GM12878 (cell line): ENCODE data around the gene SOX10. TPM values are rescaled to one million over a fixed set of nuclear protein-coding genes. Genes with fewer than 3 reads are reported as not detected.

Source experiments
- ATAC-seq: fragments of 200-7000 bp; cut with Tn5 transposase; 3 replicates; pipeline ENCODE4 v1.9.1; 2020; ENCODE audit warnings: mild to moderate bottlenecking, moderate library complexity
- BruUV-seq: library from RNA; stranded (reverse); fragments of 400-500 nt; replicated peaks from 2 replicates; lab custom pipeline; 2021; lab: Mats Ljungman, UMichigan
- CTCF ChIA-PET: fragments of 300-600 bp; sonication (Branson Sonifier 250); formaldehyde crosslinking; extraction: SDS; loops from one replicate; lab custom pipeline; 2021; ENCODE audit warnings: inconsistent platforms; lab: Yijun Ruan, JAX
- POLR2A ChIA-PET: fragments of 350-600 bp; formaldehyde crosslinking; extraction: SDS; loops from one replicate; lab custom pipeline; 2021; ENCODE audit warnings: inconsistent platforms; lab: Charles Lee
- RAD21 ChIA-PET: fragments of 300-600 bp; sonication (Branson Sonifier 250); formaldehyde crosslinking; loops from one replicate; lab custom pipeline; 2023; ENCODE audit warnings: antibody characterized with exemption; ENCODE audit not compliant: unreplicated experiment; lab: Charles Lee
- SMC1A ChIA-PET: fragments of 300-600 bp; sonication (Branson Sonifier 250); formaldehyde crosslinking; loops from one replicate; lab custom pipeline; 2023; ENCODE audit not compliant: unreplicated experiment, uncharacterized antibody; lab: Charles Lee
- DNase-seq: peaks from one replicate; pipeline ENCODE4 v3.0.0-alpha.2; 2011; ENCODE audit warnings: low read depth, low spot score
- FAIRE-seq: peaks from 3 replicates; lab custom pipeline; 2011; peaks lifted over from hg19 to GRCh38; lab: Jason Lieb, UNC
- H2AFZ ChIP-seq: 2 replicates; pipeline ENCODE4 v1.6.0; 2011; ENCODE audit warnings: low read depth, low read length, control low read depth; ENCODE audit not compliant: control insufficient read depth
- H3K27ac ChIP-seq: 2 replicates; pipeline ENCODE4 v1.5.1; 2011; ENCODE audit warnings: control low read depth; ENCODE audit not compliant: control insufficient read depth, insufficient read depth
- H3K27me3 ChIP-seq, 2 experiments: replicated peaks in 1 of 2; 2 replicates each; pipeline versions ENCODE4 v1.6.0 to v1.6.1; 2011; ENCODE audit warnings: low read length in 1 of 2; ENCODE audit not compliant: control insufficient read depth in 2 of 2, insufficient read depth in 2 of 2
- H3K36me3 ChIP-seq, 2 experiments: 2 replicates each; pipeline ENCODE4 v1.5.1; 2011; ENCODE audit warnings: low read length in 1 of 2; ENCODE audit not compliant: control insufficient read depth in 2 of 2, insufficient read depth in 2 of 2
- H3K4me1 ChIP-seq: 2 replicates; pipeline ENCODE4 v1.6.1; 2011; ENCODE audit warnings: mild to moderate bottlenecking, low read length, moderate library complexity, mixed read lengths; ENCODE audit not compliant: control insufficient read depth, insufficient read depth
- H3K4me2 ChIP-seq: 2 replicates; pipeline ENCODE4 v1.6.0; 2011; ENCODE audit warnings: control low read depth; ENCODE audit not compliant: control insufficient read depth, insufficient read depth
- H3K4me3 ChIP-seq: fragments of 200-600 bp; sonication (generic); 2 replicates; pipeline ENCODE4 v1.5.1; 2016
- H3K79me2 ChIP-seq: 2 replicates; pipeline ENCODE4 v1.6.0; 2011; ENCODE audit warnings: low read length; ENCODE audit not compliant: control insufficient read depth, insufficient read depth
- H3K9ac ChIP-seq: 2 replicates; pipeline ENCODE4 v1.8.0; 2011; ENCODE audit warnings: low read length, control low read depth, mixed read lengths; ENCODE audit not compliant: control insufficient read depth, insufficient read depth
- H3K9me3 ChIP-seq: replicated peaks from 3 replicates; pipeline ENCODE4 v1.5.1; 2011; ENCODE audit warnings: mild to moderate bottlenecking, low read length; ENCODE audit not compliant: control insufficient read depth, insufficient read depth
- H4K20me1 ChIP-seq: 2 replicates; pipeline ENCODE4 v1.6.0; 2011; ENCODE audit not compliant: control insufficient read depth, insufficient read depth
- CBX5 ChIP-seq: sonication (generic); IDR thresholded peaks from 2 replicates; pipeline ENCODE4 v1.6.1; 2016; ENCODE audit warnings: low read depth, moderate library complexity, mild to moderate bottlenecking, inconsistent platforms
- IKZF2 ChIP-seq, 2 experiments: fragments of 450-650 bp; IDR thresholded peaks; 2 replicates each; pipeline ENCODE4 v1.6.1; 2017; ENCODE audit warnings: mild to moderate bottlenecking in 2 of 2, moderate library complexity in 2 of 2
- KAT2A ChIP-seq: conservative IDR thresholded peaks from 2 replicates; pipeline ENCODE4 v1.6.1; 2011; ENCODE audit warnings: low read depth, low read length; ENCODE audit not compliant: control insufficient read depth
- NR2F1 ChIP-seq: fragments of 450-650 bp; conservative IDR thresholded peaks from 2 replicates; pipeline ENCODE4 v1.6.1; 2017; ENCODE audit warnings: mild to moderate bottlenecking
- PML ChIP-seq: IDR thresholded peaks from 2 replicates; pipeline ENCODE4 v1.6.1; 2012; ENCODE audit warnings: low read length, inconsistent platforms
- POLR2AphosphoS5 ChIP-seq: IDR thresholded peaks from 2 replicates; pipeline ENCODE4 v1.6.1; 2011; ENCODE audit warnings: mild to moderate bottlenecking, low read length, inconsistent platforms
- RAD51 ChIP-seq: fragments of 450-650 bp; IDR thresholded peaks from 2 replicates; pipeline ENCODE4 v1.6.1; 2016; ENCODE audit warnings: moderate library complexity, mild to moderate bottlenecking, inconsistent platforms
- RFX5 ChIP-seq: IDR thresholded peaks from 2 replicates; pipeline ENCODE4 v1.6.1; 2011; ENCODE audit warnings: low read depth, low read length, improper control_type of control experiment
- SIX5 ChIP-seq: IDR thresholded peaks from 2 replicates; pipeline ENCODE4 v1.6.1; 2011; ENCODE audit warnings: mild to moderate bottlenecking, low read depth, low read length, moderate library complexity; ENCODE audit not compliant: severe bottlenecking
- SMC3 ChIP-seq: IDR thresholded peaks from 2 replicates; pipeline ENCODE4 v1.6.1; 2011; ENCODE audit warnings: low read length, improper control_type of control experiment, borderline replicate concordance
- SREBF2 ChIP-seq: IDR thresholded peaks from 2 replicates; pipeline ENCODE4 v1.6.1; 2012; ENCODE audit warnings: mild to moderate bottlenecking, low read length
- WGBS: methylation state at CpG from one replicate; pipeline ENCODE4 v1.1.6; 2016; ENCODE audit warnings: low lambda C conversion rate; ENCODE audit not compliant: insufficient replicate concordance, insufficient coverage; ENCODE audit errors: missing lambda C conversion rate; 5-methylcytosine and 5-hydroxymethylcytosine counted together
- in situ Hi-C: fragments of 300-500 bp; cut with MboI; formaldehyde crosslinking; loops from 9 replicates; pipeline ENCODE4 v1.14.3; 2018; ENCODE audit warnings: mixed read lengths
- intact Hi-C: fragments of 100-400 bp; cut with micrococcal nuclease; formaldehyde crosslinking; loops from one replicate; pipeline ENCODE4 v1.14.2; 2022; ENCODE audit not compliant: unreplicated experiment
- polyA plus RNA-seq, 11 experiments: library from polyadenylated mRNA; depleted of rRNA in 4 of 11; unstranded in 6 of 11; stranded (reverse) in 5 of 11; fragments of >200 nt; fragmentation: Nextera tagmentation in 4 of 11; fragmentation: Illumina TruSeq in 1 of 11; extraction: Ambion mirVana in 4 of 11; extraction: Trizol in 1 of 11; gene quantifications; 1 replicate in 1 of 11; 2 replicates in 10 of 11; pipeline versions ENCODE4 v1.2.1 to v1.2.3, GENCODE V29; 2011 to 2016; ENCODE audit warnings: inconsistent platforms in 2 of 11, missing spikeins in 2 of 11, low read depth in 1 of 11
- total RNA-seq, 4 experiments: library from RNA; depleted of rRNA in 3 of 4; stranded (reverse); fragments of >200 nt in 3 of 4; fragmentation: Illumina TruSeq in 1 of 4; extraction: Trizol in 1 of 4; gene quantifications; 2 replicates each; pipeline versions ENCODE4 v1.2.1 to v1.2.3, GENCODE V29; 2013 to 2021
- TF ChIP-seq, protein P1 (sequence below): fragments of 450-650 bp; IDR thresholded peaks from 2 replicates; pipeline ENCODE4 v1.6.1; 2017; ENCODE audit warnings: antibody characterized with exemption, mild to moderate bottlenecking, moderate library complexity
- TF ChIP-seq, protein P2 (sequence below): IDR thresholded peaks from 2 replicates; pipeline ENCODE4 v1.6.1; 2011; ENCODE audit warnings: mild to moderate bottlenecking, low read depth, low read length, moderate library complexity; ENCODE audit not compliant: insufficient replicate concordance

Gene SOX10
- total and polyA plus RNA-seq, 10 of the 15 experiments (the other 5 are each of a cell fraction or from before 2014, with no cell fraction given), result 0.05 TPM; not detected in 9

DNA sequence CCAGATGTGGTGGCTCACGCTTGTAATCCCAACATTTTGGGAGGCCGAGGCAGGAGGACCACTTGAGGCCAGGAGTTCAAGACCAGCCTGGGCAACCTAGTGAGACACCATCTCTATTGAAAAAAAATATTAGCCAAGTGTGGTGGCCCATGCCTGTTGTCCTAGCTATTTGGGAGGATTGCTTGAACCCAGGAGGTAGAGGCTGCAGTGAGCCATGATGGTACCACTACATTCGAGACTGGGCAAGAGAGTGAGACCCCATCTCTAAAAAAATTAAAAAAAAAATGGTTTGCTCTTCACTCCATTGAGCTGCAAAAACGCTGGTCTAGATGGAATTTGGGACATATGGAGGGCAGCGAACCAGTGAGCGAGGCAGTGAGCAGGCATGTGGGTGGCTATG is 21.6 kb upstream of the SOX10 start:
- intact Hi-C loops, result no loop called here
- Histone ChIP-seq H3K4me3 (no peak overlapping the region), H3K4me2 (no peak overlapping the region), H3K9ac (no peak overlapping the region), H3K4me1 (no peaks in the 10 kb centered on the region), H3K27ac (no peak overlapping the region), H3K36me3 (no peaks in the 10 kb centered on the region), H4K20me1 (no peaks in the 10 kb centered on the region), H3K27me3 (no peaks in the 10 kb centered on the region), H3K79me2 (no peaks in the 10 kb centered on the region), H2AFZ (no peak overlapping the region), H3K9me3 (no peaks in the 10 kb centered on the region)
- DNase-seq (no peak), ATAC-seq (no peak), FAIRE-seq (no peak)
- no TSS peak for BruUV-seq
- TF ChIP-seq POLR2AphosphoS5 (no peak), RAD51 (no peak), CBX5 (no peak)
- RAD21 ChIA-PET, result interaction anchor here (0.5 to 1.1 kb wide), 2 partner anchors 46 to 407 kb away, joined by 3 to 4 read pairs; no protein-coding TSS in a partner anchor
- in situ Hi-C loops, result no loop called here
- CTCF ChIA-PET, result interaction anchor here (0.6 kb wide), 1 partner anchor 413 kb away, joined by 3 read pairs; no protein-coding TSS in a partner anchor
- POLR2A ChIA-PET, result no interaction called here
- SMC1A ChIA-PET, result no interaction called here
- WGBS, result 39% methylated on average over 6 of the region's 6 CpGs

DNA sequence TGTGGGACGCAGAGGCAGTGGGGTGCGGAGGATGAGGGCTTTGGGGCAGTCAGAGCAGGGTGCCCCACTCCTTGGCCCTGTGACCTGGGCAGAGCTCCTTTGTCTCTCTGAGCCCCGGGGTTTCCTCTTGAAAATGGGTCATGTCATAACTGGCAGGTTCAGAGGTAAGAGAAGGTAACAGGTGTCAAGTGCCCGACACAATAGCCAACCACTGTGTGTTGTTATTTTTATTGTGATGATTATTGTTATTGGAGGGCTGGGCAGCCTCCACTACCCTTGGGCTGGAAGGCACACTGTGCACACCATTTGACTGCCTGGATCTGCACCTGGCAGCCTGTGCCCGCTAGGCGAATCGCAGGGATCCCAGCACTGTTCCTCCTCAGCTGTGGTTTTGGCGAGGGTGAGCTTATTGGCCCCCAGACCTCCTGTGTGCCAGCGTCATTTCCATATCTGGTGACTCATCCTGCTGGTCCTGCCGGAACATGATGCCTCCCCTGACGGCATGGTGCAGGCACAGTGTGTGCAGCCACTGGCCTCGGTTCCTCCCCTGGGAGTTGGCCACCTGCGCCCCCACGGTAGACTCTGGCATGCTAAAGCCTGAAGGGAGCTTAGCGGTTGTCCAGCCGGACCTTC is 15.4 kb upstream of the SOX10 start:
- WGBS, result 25% methylated on average over 16 of the region's 16 CpGs
- ATAC-seq, result peak; percentile 56
- no peaks in the 10 kb centered on the region for H3K4me1 ChIP-seq
- TF ChIP-seq IKZF2 (IDR thresholded peaks at IDR 0.05), result no peak
- no peak for TF ChIP-seq RFX5
- TF ChIP-seq, protein P1, sequence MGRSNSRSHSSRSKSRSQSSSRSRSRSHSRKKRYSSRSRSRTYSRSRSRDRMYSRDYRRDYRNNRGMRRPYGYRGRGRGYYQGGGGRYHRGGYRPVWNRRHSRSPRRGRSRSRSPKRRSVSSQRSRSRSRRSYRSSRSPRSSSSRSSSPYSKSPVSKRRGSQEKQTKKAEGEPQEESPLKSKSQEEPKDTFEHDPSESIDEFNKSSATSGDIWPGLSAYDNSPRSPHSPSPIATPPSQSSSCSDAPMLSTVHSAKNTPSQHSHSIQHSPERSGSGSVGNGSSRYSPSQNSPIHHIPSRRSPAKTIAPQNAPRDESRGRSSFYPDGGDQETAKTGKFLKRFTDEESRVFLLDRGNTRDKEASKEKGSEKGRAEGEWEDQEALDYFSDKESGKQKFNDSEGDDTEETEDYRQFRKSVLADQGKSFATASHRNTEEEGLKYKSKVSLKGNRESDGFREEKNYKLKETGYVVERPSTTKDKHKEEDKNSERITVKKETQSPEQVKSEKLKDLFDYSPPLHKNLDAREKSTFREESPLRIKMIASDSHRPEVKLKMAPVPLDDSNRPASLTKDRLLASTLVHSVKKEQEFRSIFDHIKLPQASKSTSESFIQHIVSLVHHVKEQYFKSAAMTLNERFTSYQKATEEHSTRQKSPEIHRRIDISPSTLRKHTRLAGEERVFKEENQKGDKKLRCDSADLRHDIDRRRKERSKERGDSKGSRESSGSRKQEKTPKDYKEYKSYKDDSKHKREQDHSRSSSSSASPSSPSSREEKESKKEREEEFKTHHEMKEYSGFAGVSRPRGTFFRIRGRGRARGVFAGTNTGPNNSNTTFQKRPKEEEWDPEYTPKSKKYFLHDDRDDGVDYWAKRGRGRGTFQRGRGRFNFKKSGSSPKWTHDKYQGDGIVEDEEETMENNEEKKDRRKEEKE, result no peak
- no peak for TF ChIP-seq SMC3
- TF ChIP-seq, protein P2, sequence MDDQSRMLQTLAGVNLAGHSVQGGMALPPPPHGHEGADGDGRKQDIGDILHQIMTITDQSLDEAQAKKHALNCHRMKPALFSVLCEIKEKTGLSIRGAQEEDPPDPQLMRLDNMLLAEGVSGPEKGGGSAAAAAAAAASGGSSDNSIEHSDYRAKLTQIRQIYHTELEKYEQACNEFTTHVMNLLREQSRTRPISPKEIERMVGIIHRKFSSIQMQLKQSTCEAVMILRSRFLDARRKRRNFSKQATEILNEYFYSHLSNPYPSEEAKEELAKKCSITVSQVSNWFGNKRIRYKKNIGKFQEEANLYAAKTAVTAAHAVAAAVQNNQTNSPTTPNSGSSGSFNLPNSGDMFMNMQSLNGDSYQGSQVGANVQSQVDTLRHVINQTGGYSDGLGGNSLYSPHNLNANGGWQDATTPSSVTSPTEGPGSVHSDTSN, result no peak
- no peak for TF ChIP-seq SREBF2
- no peak for TF ChIP-seq KAT2A
- no peak for TF ChIP-seq PML
- TF ChIP-seq NR2F1, result no peak
- TF ChIP-seq SIX5, result no peak

More for the DNA sequence above, 15.4 kb upstream of the SOX10 start:
- no peak for FAIRE-seq
- no TSS peak for BruUV-seq
- no peak for DNase-seq
- in situ Hi-C loops (no loop called here), intact Hi-C loops (no loop called here)
- H3K79me2 ChIP-seq, result no peaks in the 10 kb centered on the region
- no peak overlapping the region for H2AFZ ChIP-seq
- H3K4me2 ChIP-seq, result no peak overlapping the region
- no peak overlapping the region for H3K27ac ChIP-seq
- ChIA-PET SMC1A (no interaction called here), CTCF (no interaction called here), RAD21 (no interaction called here), POLR2A (interaction anchor here (0.7 kb wide), 1 partner anchor 182 kb away, joined by 3 read pairs; the partner anchor contains the start of gene PLA2G6)
- no peaks in the 10 kb centered on the region for H4K20me1 ChIP-seq
- H3K27me3 ChIP-seq, result no peaks in the 10 kb centered on the region; a peak in 1 of 4 replicates
- no peak overlapping the region for H3K4me3 ChIP-seq
- H3K9ac ChIP-seq, result no peak overlapping the region
- H3K36me3 ChIP-seq, result no peaks in the 10 kb centered on the region
- no peaks in the 10 kb centered on the region for H3K9me3 ChIP-seq
